Fibroblast of skin of left quadriceps (primary cell): ENCODE data around the gene GHRL.

Experiments
- DNase-seq, 2 experiments: peaks; one replicate each; pipeline ENCODE4 v3.0.0-alpha.2; 2013; ENCODE audit warnings: low read depth in 2 of 2

GHRL gene

DNA sequence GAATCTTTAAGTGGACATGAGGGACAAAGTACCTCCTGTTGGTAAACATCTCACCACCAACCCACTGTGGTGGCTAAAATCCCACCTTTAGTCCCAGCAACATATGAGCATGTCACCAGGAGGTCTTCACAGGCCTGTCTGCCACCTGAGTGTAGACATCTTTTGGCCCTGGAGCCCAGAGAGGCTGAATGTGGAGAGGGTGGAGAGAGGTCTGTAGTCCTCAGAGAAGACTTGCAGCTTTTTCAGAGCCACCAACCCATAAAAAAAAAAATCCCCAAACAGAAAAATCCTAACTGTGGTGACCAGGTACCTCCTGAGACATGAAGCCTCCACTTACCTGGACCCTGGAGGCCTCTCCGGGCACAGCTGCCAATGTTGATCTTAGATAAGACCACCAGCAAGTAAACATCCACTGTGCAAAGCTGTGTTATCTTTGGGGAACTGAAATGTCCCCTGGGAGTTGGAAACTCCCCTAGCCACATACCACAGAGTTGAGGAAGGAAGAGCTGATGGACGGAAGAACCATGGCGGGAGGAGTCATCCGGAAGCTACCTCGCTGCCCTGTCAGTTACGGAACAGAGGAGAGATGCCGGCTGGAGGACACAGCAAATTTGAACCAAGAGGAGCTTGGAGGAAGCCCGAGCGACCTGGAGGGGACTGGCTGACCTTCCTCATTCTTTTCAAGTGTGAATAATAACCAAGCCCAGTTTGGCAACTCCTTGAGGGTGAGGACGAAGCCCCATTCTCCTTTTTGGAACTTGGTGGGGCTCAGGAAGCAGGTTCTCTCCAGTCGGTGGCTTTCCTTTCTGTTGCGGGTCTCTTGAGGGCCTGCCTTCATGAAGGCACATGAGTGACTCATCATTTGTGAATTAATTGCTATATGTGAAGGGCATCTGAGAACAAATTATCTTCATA is at the start of gene GHRL:
TSS of gene GHRL (minus strand) at position 443 of the 915 bp plus-strand sequence. CDS start 2,767 bp downstream, outside the sequence.
- DNase-seq, result no peak

DNA sequence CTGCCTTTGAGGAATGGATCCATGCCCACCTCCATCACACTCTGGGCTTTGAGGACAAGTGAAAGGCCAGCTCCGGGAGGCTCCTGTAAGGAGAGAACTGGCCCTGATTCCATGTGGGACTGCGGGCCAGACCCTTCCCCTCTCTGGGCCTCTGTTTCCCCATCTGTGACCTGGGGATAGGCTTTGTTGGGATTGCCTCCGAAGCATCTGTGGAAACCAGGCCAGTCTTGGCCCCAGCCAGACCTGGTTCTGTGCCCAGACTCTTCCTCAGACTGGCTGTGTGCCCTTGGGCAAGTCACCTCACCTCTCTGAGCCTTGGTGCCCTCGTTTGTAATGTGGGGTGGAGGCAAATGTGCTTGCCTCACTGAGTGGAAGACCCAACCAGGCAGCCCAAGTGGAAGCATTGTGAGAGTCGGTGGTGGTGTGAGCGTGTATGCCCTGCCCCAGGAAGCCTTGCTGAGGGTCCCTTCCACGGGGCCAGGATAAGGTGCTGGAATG is 49.2 kb upstream of the GHRL start:
- no peak for DNase-seq

- DNase-seq, result no peak
These were observed 47.7 kb upstream of the GHRL start for GRCh38 chr3:10340476-10340875.

DNA sequence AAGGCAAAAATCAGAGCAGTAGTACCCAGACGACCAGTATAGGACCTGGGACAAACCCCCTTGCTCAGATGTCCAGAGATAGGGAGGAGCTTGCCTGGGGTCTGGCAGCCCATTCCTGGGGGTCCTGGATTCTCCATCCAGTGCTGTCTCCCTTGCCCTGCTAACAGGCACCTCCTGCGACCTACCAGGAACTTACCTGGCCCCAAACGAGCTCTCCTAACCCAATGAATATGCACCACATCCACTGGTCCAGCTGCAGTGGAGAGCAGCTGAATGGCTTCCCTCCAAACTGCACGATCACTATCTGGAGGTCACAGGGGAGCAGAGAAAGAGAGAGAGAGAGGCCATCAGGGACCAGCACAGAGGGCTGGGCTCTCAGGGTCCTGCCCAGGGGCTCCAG is 47.3 kb upstream of the GHRL start:
- DNase-seq, result no peak

GRCh38 chr3:10339376-10339955 is 46.7 kb upstream of the GHRL start:
- no peak for DNase-seq

DNA sequence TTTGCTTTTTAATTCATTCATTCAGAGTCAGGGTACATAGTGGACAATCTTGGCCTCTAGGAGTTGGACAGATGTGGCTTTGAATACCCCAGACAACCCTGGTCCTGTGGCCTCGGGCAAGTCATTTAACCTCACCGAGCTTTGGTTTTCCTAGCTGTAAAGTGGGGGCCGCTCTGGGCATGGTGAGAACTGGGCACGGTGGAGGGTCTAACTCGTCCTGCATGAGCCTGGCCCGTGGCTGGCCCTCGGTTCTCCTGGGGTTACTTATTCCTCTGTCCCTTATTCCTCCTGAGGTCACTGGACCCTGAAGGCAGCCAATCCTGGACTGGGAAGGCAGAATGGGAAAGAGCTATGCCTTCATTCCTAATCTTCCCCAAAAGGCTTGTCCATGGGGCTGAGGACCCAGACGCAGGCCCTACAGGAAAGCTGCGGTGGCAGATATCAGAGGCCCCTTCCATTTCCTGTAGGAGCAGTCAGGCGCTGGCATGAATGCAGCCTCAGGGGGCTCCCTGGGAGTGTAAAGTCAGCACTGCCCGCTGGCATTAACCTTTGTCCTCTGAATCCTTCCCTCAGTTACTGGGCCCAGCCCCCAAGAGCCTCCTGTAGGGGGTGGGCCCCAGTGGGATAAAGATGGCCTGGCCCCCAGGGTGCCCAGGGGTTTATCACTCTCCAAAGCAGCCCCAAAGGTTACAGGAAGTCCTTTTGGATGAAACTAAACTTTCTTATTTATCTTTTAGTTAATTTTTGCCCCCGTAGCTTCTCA is 46.0 kb upstream of the GHRL start:
- no peak for DNase-seq

DNA sequence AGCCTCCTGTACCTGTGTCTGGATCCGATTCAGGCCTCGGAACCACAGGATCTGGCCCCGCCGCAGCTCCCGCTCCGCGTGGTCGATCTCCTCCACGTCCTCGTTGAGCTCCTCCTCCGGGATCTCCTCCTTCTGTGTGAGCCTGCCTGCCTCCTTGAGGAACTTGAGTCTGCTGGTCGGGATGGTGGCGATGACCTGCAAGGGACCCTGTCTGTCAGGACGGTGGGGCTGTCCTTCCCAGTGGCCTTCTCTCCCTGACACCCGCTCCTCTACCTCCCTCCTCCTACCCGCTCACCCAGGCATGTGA is 45.4 kb upstream of the GHRL start:
- DNase-seq, result no peak

DNA sequence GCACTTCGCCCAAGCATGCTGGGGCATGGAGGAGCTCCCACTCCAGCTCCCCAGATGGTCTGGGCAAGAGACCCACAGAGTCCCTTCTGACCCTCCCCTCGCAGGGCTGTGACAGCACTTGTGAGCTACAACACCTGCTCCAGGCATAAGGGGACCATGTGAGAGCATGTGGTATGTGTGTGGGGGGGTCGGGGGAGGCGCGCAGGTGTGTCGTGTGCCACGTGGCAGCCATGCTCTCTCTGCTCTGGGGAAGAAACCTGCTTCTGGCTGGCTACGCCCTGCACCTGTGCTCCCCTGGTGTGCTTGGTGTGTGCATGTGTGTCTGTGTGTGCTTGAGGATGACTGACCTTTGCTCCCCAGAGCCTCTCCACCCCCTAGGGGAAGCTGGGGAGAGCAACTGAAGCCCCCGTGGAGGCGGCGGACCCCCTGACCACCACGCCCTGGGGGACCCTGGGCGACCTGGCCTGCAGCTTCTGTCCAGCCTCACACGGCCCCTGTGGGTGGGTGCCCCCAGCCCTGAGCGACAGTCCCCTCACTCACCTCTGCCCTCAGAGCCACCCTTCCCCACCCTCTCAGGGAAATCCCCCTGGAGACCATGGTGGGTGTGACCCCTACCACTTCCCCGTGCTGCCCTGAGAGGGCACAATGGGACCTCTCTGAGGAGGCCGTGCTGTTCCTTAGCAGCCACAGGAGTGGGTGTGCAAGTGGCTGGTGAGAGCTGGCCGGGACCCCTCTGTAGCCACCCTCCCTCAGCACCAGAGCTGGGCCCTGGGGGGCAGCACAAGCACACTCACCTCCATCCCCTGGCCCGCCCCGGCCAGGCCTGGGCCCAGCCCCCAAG is 44.8 kb upstream of the GHRL start:
- no peak for DNase-seq

DNA sequence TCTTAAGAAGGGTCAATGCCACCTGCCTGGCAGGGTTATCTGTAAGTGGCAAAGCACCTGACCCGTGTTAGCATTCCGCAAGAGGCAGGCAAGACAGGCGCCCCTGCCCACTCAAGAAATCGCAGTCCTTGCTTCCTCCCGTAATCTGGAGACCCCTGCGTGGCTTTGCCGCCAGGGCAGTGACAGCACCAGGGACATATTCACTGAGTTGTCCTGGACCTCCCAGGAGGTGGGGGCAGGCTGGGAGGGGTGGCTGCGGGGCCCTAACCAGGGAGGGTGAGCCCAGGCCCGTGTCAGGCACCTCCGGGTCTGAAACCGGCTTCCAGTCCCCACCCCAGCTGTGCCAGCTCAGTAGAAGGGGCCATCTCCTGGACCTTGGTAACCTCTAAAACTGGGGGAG is 44.0 kb upstream of the GHRL start:
- no peak for DNase-seq

DNA sequence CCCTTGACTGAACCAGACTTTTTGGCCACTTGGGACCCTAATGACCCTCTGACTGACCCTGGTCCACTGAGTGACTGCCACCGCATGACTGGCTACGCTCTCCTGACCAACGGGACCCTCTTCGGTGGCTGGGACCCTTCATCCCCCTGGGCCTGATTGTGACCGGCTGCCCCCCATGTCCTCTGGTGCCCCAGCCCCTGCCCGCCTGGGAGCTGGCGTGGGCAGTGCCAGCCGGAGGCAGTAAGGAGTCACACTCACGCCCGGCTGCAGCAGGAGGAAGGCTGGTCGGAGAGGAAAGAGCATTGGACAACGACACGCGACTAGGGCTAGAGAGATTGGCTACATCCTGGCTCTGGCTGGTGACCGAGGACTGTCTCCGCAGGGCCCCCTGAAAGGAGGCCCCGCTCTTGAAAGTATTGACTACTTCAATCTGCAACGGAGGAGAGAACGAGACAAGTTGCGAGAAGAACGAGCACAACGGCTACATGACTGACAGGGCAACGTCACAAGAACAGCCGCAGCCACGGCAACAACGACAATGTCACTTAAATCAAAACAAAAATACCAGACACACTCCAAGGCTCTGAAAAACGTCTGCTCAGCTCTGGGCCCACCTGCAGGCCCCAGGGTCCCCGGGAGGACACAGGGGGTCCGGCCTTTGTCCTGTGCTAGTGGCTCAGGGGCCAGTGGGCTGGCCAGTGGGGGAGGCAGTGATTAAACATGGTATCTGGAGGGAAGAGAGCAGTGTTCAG is 43.3 kb upstream of the GHRL start:
- DNase-seq, result no peak

- DNase-seq, result no peak
These were observed 42.5 kb upstream of the GHRL start for GRCh38 chr3:10335190-10335738.

- no peak for DNase-seq
These were observed 41.7 kb upstream of the GHRL start for GRCh38 chr3:10334459-10334858.

GRCh38 chr3:10334042-10334441 is 41.3 kb upstream of the GHRL start:
- DNase-seq, result no peak

DNA sequence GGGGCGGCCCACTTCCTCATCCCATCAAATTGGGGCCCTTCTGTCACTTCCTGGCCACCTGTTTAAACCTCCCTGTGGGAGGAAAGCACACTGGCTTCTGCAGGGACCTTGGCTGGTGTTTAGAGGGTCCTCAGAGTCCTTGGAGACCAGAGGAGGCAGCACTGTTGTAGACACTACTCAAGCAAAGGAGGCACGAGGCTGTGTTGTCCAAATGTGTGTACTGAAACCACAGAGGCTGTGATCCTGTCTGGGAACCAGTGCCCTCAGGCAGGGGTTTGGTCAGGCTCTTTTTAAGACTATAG is 40.6 kb upstream of the GHRL start:
- no peak for DNase-seq

DNA sequence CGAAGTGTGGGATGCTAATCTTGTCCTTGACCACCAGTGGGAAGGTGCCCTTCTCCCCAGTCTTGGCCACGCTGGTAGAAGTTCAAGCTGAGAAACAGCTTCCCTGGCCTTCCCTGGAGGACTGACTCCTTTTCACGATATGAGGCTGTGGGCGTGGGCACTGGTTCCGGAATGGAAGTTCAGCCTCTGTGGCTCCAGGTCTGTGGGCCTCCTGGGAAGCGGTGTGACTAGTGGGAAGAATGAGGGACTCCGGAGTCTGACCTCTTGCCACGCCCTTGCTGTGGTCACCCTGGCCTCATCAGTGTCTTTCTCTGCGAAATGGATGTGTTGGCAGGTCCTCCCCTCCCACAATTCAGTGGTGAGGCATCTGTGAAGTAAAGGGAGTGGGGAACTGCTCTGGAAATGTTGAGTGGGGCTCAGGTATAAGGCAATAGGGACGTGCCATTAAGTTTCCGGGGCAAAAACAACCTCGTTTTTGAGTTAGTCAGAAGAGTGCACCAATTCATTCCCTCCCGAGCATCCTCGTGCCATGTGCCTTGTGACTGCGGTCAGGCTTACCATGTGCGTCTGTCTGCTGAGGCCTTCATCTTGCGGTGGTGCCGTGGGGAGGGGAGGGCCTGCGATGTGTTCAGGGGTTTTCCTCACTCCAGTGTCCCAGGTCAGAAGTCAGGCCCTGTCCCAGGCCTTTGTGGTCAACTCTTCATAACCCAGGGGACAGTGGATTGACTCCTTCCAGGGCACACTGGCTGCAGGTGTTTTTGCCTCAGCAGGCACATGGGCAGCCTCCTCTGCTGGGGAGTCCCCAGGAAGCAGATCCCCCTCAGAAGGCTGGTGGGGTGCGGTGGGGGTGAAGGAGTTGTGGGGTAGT is 40.0 kb upstream of the GHRL start:
- DNase-seq, result no peak

DNA sequence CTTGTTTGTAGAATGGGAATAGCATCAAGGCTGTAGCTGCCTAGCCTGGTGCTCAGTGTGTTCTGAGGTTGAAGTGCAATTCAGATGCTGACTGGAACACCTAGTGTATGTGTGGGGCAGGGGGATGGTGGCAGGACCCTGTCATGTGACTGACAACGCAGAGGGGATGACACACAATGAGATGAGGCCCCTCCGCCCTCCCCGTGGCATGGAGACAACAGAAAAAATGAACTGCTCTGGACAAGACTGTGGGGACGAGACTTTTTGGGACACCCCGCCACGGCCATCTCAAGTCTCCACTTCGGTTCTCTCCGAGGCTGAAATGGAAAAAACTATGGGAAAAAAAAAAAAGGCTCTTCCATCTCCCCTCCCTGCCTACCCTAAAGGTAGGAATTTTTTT is 38.6 kb upstream of the GHRL start:
- no peak for DNase-seq

GRCh38 chr3:10330319-10330718 is 37.6 kb upstream of the GHRL start:
- no peak for DNase-seq

DNA sequence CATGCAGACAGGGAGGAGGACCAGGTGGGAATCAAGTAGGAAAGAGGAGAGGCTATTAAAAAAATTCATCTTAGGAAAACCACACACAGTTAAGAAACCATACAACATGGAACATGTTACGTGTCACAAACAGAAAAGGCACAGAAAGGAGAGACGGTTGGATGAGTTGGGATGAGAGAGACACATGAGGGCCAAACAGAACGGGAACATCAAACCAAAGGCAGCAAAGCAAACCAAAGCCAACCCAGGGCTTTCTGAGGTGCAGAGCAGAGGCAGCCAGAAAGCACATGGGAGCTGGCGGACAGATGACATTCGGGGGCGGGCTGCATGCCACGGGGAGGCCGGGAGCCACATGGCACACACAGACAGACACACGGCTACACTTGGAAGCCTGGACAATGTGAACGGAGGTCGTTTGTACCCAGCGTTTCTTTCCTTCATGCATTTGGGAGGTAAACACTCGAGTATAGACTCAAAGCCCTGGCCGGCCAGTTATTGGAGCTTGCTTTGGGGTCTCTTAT is 36.8 kb upstream of the GHRL start:
- no peak for DNase-seq

DNA sequence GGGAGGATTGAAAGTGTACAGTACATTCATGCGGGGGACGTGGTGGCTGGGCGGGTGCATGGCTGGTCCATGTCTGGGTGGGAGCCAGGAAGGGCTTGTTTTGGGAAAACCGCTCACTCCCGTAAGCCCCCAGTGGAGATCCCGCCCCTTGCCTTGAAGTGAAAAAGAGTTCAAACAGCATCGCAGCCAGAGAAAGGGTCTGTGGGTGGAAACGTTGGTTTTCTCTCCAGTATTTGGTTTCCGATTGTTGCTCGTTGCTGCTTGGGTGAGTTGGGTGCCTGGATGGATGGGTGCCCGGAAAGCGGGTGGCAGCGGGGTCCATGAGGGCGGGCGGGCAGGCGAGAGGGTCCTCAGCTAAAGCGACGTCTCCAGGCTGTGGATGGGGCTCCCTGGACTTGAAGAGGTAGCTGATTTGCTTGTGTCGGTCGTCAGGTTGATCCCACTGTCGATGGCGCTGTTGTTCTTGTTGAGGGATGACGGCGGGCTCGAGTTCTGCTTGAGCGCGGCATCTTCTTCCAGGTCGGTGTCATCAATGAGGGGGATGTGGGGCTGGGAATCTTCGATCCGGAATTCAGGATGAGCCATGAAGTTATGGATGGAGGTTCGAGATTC is 35.8 kb upstream of the GHRL start:
- no peak for DNase-seq
